Measurements from ENCODE around the gene SLCO4A1. TPM values are rescaled to one million over a fixed set of nuclear protein-coding genes. Genes with fewer than 3 reads are reported as not detected.

Gene SLCO4A1, protein sequence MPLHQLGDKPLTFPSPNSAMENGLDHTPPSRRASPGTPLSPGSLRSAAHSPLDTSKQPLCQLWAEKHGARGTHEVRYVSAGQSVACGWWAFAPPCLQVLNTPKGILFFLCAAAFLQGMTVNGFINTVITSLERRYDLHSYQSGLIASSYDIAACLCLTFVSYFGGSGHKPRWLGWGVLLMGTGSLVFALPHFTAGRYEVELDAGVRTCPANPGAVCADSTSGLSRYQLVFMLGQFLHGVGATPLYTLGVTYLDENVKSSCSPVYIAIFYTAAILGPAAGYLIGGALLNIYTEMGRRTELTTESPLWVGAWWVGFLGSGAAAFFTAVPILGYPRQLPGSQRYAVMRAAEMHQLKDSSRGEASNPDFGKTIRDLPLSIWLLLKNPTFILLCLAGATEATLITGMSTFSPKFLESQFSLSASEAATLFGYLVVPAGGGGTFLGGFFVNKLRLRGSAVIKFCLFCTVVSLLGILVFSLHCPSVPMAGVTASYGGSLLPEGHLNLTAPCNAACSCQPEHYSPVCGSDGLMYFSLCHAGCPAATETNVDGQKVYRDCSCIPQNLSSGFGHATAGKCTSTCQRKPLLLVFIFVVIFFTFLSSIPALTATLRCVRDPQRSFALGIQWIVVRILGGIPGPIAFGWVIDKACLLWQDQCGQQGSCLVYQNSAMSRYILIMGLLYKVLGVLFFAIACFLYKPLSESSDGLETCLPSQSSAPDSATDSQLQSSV
- total RNA-seq, result 0.60 and 0.65 TPM in 2 replicates

DNA sequence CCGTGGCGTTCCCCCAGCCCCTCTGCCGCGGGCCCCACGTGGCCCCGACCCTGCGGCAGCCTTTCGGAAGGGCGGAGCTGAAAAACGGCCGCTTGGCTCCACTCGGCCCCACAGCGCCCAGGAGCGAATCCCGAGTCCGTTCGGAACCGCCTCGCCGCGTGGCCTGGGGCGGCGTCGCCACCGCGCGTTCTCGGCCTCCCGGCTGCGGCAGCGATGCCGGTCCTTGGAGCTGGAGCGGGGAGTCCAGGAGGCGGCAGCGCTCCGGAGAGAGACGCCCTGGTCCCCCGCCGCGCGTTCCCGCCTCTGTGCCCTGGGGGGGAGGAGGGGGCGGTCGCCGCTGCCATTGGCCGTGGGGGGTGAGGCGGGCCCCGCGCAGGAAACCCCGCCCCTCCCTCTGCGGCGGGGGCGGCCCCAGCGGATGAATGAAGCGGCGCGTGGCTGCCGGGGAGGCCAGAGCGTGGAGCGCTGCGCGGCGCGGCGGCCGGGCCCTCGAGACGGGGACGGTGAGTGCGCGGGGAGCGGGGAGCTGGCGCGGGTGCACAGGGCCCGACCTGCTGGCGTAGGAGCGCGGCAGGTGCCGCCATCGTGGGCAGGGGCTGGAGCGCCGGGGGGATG lies at the start of gene SLCO4A1:
TSS of gene SLCO4A1 (plus strand) at position 453 of the 615 bp plus-strand sequence. CDS start 13,952 bp downstream, outside the sequence.
- peak; percentile 65 to 76 for DNase-seq (ENCODE audit: low read depth in 2 of 2)

DNA sequence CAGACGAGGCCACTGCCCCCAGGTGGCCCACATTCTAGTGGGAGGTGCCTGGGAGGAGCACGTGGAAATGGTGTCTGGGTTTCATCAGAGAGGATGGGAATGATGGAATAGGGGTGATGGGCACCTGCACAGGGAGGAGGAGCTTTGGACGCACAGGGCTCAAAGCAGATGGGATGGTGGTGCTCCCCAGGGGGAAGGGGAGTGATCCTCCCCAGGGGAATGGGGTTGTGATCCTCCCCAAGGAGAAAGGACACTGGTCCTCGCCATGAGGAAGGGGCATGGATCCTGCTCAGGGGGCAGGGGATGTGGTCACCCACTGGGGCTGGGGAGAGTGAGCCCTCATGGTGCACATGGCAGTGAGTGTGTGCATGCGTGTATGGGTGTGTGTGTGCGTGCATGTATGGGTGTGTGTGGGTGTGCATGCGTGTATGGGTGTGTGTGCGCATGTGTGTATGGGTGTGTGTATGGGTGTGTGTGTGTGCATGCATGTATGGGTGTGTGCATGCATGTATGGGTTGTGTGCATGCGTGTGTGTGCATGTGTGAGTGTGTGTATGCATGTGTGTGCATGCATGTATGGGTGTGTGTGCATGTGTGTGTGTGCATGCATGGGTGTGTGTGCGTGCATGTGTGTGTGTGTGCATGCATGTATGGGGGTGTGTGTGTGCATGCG lies 49.7 kb upstream of the SLCO4A1 start:
- no peak for DNase-seq (ENCODE audit: low read depth in 2 of 2)

DNA sequence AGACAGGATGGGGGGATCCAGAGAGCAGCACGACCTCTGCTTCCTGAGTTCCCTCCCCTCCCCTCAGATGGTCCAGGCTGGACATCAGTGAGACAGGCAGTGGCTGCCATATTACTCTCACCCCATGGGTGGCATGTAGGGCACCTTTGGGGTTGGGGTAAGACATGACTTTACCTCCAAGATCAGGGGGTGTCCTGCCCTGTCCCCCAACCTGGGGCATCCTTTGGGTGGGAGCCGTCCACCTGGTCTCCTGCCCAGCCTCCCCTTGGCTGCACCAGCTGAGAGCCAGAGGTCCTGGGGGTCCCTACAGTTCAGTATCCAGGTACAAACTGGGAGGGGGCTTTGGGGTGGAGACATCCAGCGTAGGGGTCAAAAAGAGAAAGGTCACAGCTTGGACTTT lies 48.7 kb upstream of the SLCO4A1 start:
- DNase-seq (ENCODE audit: low read depth in 2 of 2), result no peak

DNA sequence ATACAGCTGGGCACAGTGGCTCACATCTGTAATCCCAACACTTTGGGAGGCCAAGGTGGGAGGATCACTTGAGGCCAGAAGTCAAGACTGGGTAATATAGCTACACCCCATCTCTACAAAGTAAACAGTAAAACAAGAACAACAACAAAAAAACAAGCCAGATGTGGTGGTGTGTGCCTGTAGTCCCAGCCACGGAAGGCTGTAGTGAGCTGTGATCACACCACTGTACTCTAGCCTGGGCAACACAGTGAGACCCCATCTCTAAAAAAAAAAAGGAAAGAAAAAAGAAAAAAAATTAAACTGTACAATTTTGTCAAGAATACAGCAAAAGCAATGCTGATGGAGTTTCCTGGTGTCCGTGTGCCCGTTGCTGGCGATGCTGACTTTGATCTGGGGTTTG lies 47.2 kb upstream of the SLCO4A1 start:
- no peak for DNase-seq (ENCODE audit: low read depth in 2 of 2)

DNA sequence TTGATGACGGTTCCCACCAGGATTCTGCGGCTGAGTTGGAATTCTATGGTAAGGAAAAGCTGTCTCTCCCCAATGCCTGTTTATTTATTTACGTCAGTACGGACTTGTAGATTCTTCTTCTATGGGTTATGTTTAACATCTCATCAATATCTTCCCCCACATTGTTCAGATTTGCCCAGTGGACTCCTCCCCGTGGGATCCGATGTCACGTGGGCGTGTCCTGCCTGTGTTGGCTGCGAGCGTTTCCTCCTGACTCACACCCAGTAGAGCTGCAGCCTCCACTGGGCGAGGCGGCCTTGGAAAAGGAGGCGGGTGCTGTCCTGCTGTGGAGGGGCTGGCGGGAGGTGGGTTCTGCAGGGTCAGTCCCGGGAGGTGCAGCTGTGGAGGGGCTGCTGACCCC lies 46.8 kb upstream of the SLCO4A1 start:
- DNase-seq (ENCODE audit: low read depth in 2 of 2), result peak; percentile 80 to 86

DNA sequence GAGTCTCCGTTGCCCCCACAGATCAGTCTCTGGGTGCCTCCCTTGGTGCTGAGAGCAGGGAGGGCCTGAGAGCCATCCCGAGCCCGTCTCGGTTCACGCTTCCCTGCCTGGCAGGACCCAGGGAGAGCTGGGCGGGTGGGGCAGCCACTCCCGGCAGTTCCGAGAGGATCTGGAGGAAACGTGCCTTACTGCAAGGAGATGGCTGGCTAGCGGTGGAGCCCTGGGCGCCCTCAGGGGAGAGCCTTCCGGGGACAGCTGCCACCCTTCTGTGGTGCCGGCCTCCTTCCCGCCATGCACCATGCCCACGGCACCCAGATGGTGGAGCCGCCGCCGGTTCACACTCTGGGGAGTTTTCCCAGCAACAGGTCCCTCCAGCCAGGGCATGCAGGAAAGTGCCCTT lies 45.8 kb upstream of the SLCO4A1 start:
- DNase-seq (ENCODE audit: low read depth in 2 of 2), result no peak

DNA sequence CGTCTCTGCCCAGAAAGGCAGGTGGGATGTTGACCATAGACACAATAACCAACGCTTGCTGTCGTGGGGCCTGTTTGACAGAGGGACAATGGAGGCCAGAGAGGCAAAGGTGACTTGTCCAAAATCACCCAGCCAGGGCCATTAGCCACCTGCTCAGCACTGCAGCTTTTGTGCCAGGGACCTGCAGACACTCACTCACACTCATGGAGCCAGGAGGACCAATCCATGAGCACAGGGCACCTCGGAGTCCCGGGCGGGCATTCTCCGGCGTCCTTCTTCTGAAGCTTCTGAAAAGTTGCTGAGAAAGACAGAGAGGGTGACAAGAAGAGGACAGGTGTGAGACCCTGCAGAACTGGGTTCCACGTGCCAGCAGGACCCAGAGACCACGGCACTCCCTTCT lies 45.4 kb upstream of the SLCO4A1 start:
- DNase-seq (ENCODE audit: low read depth in 2 of 2), result no peak

DNA sequence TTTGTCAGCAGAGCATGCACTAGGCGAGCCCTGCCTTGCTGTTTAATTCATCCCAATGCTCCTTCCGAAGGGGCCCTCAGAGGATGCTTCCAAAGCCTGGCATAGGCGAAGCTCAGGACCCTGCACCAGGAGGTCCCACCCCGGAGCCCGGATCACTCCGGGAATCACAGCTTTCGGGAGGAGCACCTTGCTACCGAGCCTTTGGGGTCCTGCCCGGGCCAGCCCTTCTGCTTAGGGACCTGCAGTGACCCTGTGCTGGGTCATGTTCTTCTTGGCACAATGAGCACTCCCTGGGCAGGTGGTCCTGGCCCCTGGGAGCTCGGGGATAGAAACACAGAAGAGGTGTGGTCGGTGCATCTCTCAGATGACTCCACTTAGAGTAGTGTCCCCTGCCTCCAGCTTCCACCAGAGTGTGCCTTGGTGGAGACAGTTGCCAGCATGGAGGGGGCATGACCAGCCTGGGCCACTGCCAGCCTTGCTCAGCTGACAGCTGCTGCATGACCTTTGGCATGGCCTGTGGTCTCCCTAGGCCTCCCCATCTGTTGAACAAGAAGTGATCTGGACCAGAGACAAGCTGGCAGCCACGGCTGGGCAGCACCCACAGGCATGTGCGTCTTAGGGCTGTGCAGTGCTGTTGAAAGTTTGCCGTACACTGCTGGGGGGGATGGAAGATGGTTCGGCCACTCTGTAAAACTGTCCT lies 44.7 kb upstream of the SLCO4A1 start:
- DNase-seq (ENCODE audit: low read depth in 2 of 2), result no peak

DNA sequence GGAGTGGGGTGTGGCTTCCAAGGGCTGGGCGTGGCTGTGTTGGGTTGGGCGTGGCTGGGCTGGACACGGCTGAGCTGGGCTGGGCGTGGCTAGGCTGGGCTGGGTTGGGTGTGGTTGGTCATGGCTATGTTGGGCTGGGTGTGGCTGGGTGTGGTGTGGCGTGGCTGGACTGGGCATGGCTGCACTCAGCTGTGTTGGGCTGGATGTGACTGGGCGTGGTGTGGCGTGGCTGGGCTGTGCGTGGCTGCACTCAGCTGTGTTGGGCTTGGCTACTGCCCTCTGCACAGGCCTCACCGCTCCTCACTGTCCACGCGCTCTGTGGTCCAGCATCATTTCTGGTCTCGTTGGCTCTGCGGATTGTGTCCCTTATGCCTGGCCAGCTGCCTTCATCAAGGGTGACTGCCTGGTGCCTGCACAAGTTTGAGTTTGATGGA lies 43.5 kb upstream of the SLCO4A1 start:
- no peak for DNase-seq (ENCODE audit: low read depth in 2 of 2)

DNA sequence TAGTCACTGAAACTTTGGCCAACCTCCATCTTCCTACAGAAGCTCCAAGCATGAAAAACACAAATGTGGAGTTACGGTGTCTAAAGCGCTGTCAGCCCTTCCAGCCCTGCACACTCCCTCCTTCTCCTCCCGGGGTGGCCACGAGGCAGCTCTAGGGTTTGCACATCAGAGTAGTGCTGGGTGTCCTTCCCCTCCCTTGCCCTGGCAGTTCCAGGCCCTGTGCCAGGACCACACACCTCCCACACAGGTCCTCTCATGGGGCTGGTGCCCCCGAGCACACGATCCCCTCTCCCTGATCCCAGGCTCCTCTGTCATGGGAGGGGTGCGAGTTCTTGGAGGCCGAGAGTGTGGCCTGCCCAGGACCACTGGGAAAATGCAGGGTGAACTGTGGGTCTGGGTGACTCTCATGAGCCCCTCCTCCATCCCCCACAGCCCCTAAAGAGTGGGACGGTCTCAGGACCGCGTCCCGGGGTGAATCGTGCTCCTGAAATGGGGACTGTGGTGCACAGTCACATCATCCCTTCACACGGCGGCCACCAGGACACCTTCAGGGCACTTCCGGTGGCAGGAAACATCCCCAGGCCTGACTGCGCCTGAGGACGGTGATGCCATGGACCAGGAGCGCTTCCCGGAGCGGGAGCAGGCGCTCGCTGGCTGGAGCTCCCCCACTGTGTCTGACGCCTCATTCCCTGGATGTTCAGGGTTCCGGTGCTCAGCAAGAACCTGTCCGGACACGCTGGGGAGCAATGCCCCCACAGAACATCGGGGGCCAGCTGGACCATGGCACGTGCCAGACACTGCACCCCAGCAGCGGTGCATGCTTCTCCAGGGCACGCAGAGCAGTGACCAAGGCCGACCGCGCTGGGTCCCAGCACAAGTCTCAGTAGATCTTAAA lies 42.8 kb upstream of the SLCO4A1 start:
- DNase-seq (ENCODE audit: low read depth in 2 of 2), result no peak

DNA sequence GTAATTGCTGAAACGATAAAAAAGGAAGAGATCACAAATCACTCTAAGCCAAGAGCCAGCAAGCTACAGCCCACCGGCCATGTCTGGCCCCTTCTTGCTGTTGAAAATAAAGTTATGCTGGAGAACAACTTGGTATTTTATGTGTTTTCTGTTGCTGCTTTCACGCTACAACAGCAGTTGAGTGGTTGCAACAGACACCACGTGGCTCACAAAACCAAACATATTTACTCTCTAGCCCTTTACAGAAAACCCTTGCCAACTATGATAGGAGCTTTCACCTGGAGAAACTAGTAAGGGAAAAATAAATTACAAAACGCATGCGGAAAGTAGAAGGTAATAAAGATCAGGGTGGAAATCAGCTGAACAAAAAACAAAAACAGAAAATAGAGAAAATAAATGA lies 41.1 kb upstream of the SLCO4A1 start:
- DNase-seq (ENCODE audit: low read depth in 2 of 2), result no peak

DNA sequence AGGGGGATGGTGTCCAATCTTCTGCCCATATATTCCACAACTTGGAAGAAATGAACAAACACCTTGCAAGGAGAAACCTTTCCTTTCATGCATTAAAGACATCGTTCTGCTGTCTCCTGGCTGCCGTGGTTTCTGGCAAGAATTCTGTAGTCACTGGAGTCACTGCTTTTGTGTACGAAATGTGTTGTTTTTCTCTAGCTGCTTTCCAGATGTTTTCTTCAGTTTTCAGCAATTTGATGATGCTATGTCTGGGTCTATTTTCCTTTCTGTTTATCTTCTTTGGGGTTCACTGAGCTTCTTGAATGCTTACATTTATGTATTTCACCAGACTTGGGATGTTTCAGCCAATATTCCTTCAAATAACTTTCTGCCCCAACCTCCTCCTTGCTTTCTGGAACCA lies 40.6 kb upstream of the SLCO4A1 start:
- no peak for DNase-seq (ENCODE audit: low read depth in 2 of 2)

DNA sequence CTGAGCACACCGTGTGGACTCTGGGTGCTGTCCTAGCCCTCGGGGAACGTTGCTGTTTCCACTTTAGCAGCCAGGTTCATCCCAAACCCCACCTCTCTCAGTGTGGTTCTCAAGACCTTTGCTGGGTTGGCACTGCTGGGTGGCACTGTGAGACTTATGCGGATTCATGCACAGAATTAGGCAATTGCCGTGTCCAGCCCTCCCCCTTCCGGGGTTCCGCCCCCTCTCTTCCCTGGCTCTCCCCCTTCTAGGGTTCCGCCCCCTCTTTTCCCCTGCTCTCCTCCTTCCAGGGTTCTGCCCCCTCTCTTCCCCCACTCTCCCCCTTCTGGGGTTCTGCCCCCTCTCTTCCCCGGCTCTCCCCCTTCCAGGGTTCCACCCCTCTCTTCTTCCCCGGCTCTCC lies 39.8 kb upstream of the SLCO4A1 start:
- DNase-seq (ENCODE audit: low read depth in 2 of 2), result no peak

DNA sequence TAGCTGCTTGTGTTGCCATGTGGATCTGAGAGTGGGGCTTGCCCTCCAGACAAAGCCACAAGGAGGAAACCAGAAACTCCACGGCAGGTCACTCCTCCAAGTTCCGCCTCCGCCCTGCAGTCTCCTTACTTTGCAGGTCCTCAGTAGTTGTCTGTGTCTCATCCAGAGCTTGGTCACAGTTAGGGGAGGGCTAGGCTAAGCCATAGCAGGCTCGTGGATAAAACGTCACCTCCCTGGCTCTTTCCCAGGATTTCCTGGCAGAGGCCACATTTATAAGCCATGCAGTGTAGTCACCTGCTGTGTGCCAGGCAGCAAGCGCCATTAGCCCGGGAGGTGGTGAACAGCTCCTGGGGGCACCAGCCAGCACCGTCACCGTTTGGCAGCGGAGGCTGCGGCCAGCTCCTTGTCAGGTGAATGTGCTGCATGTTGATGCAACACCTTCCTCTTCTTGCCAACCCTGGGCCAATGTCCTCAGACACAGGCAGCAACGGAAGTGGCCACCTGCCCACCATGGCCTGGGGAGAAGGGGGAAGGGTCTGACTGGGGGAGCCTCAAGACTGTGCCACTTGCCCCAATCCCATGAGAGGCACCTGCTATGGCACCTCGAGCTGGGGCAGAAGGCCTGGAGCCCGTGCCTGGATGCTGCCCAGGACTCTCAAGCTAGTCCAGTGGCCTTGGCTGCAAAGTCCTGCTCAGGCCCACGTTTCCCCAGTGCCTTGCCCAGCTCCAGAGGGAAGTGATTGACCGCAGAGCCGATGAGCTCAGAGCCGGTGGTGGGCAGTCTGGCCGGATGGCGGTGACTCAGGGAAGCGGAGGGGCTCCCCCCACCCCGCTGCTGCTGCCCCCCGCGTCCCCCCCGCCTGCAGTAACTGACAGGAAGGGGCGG lies 39.0 kb upstream of the SLCO4A1 start:
- DNase-seq (ENCODE audit: low read depth in 2 of 2), result peak; percentile 83 to 94

DNA sequence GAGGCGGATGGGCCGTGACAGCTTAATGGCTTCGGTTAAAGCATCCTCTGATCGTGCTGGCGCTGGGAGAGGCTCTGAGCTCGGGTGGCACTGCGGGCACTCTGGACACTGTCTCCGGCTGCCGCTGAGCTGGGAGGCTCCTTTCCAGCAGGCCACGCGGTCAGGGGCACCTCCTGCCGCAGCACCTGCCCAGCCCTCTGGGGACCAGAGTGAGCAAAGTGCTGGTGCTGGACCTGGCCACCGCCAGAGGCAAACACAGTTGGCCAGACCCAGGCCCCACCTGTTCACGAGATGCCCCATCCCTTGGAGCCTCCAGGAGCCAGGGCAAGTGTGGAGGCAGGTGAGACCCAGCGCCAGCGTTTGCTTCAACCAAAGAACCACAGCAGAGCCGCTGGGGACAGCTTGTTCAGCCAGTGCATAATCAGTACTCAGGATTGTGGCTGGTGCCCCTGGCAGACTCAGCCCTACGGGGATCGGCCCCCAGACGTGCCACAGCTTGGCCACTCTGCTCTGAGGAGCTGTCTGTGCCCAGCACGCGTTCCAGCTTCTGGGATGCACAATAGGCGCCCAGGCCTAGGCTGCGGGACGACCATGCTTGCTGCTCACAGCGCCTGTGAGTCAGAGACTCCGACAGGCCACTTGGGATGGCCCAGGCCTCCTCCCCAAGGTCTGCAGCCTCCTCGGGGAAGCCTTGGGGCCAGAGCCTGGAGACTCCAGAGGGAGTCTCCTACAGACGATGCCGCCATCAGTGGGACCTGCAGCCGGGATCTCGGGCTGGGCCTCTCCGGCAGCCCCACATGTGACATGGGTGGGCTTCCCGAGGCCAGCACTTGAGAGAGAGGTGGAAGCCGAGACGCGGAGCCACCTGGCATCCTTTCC lies 38.2 kb upstream of the SLCO4A1 start:
- DNase-seq (ENCODE audit: low read depth in 2 of 2), result no peak

DNA sequence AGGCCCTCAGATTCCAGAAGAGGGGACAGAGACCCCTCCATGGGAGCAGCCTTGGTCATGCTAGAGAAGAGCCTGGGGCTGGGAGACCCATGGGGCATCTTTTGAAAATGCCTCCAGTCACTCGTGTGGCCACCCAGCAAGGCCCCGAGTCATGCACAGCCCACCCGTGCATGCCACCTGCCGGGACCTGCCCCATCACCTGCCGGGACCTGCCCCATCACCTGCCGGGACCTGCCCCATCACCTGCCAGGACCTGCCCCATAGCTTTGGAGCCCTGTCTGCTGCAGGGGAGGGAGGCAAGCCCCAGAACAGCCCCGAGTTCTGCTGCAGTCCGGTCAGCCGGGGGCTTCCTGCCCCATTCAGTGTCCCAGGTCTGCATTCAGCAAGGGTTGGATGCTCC lies 37.5 kb upstream of the SLCO4A1 start:
- no peak for DNase-seq (ENCODE audit: low read depth in 2 of 2)

DNA sequence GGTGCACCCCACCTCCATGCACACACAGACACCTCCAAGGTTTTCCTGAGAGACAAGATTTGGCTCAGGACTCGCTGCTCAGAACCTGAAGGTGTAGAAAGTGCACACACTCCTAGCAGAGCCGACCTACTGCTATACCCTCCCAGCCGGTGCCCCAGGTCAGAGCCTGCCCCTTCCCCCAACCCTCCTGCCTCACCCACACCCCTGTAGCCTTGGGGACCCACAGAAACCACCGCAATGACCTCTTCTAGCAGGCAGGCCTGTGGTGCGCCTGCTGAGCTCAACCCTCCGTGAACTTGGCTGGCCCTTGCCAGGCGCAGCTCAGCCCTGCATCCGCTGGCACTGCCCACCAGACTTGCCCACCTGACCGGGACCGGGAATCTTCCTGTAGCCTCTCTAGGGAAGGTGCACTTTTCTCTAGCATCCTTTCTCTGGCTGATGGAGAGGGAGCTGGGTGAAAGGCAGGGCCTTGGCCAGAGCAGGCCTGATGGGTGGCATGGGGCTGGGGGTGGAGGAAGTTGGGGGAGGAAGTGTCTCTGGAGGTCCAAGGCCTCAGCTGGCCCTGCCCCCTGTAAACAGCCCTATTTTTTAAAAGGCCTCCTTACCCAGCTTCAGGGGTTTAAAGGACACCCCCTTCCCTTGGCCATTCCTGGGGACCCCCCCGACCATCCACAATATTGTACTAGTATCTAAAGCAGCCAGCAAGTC lies 36.9 kb upstream of the SLCO4A1 start:
- DNase-seq (ENCODE audit: low read depth in 2 of 2), result no peak

DNA sequence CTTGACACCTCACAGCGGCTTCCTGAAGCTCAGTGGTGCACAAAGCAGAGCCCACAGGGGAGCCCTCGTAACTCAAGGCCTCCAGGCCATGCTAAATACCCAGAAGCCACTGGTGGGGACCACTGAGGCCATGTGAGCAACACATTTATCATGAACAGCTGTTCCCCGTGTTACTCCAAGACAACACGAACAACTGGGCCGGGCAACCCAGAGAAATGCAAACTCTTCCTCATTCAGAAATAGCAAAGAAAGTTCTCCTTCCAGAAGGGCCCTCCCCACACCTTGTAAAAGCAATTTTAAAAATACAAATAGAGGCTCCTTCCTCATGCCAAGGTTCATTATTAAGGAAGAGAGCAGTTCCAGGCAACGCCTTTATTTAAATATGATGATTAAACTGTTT lies 36.3 kb upstream of the SLCO4A1 start:
- no peak for DNase-seq (ENCODE audit: low read depth in 2 of 2)

Data from lung microvascular endothelial cell (primary cell).